ENCODE data around the gene MMP11. TPM values are rescaled to one million over a fixed set of nuclear protein-coding genes. Genes with fewer than 3 reads are reported as not detected.

Gene MMP11
- total and polyA plus RNA-seq, 8 donors = 0.43 to 17.6 (median 0.74) TPM

DNA sequence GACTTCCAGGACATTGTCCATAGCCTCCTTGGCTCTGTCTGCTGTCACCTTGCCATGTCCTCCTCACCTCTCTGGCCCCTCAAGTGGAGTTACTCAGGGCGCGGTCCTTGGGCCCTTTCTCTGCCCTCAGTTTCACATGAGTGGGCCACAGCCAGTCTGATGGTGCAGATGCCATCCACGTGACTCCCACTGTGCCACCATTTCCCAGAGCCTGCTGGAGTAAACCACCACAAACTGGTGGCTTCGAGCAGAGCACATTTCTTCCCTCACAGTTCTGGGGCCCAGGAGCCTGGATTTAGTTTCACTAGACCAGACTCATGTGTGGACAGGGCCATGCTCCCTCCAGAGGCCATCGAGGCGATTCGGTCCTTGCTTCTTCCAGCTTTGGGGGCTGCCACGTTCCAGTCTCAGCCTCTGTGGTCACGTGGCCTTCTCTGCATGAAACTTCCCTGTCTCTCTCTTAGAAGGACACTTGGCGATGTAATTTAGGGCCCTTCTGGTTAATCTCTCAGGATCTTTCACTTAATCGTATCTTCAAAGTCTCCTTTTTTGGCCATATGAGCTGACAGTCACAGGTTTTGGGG, 28.7 kb downstream of the MMP11 start:
- Histone ChIP-seq H3K27ac (no peak overlapping the region), H3K4me1 (no peaks in the 10 kb centered on the region), H3K27me3 (no peaks in the 10 kb centered on the region), H3K9me3 (no peaks in the 10 kb centered on the region), H3K4me3 (no peak overlapping the region), H3K36me3 (peaks cover 0 to 63% (median 26%) of the 10 kb centered on the region in 3 donors)
- TF ChIP-seq, protein P1, sequence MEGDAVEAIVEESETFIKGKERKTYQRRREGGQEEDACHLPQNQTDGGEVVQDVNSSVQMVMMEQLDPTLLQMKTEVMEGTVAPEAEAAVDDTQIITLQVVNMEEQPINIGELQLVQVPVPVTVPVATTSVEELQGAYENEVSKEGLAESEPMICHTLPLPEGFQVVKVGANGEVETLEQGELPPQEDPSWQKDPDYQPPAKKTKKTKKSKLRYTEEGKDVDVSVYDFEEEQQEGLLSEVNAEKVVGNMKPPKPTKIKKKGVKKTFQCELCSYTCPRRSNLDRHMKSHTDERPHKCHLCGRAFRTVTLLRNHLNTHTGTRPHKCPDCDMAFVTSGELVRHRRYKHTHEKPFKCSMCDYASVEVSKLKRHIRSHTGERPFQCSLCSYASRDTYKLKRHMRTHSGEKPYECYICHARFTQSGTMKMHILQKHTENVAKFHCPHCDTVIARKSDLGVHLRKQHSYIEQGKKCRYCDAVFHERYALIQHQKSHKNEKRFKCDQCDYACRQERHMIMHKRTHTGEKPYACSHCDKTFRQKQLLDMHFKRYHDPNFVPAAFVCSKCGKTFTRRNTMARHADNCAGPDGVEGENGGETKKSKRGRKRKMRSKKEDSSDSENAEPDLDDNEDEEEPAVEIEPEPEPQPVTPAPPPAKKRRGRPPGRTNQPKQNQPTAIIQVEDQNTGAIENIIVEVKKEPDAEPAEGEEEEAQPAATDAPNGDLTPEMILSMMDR (IDR thresholded peaks at IDR 0.05) = no peak
- FAIRE-seq (no peak), ATAC-seq (no peak), DNase-seq (no peak)
- 87 to 89% methylated on average over 11 of the region's 11 CpGs for WGBS, 2 donors
- intact Hi-C loops (cut with DNase I) = no loop called here

- H3K4me3 ChIP-seq = no peak overlapping the region
- peaks cover 0 to 63% (median 26%) of the 10 kb centered on the region in 3 donors for H3K36me3 ChIP-seq
- 96 to 97% methylated on average over 8 of the region's 8 CpGs for WGBS, 2 donors
- no peak overlapping the region for H3K27ac ChIP-seq
- no peaks in the 10 kb centered on the region for H3K9me3 ChIP-seq
- intact Hi-C loops (cut with DNase I) = no loop called here
- no peaks in the 10 kb centered on the region for H3K4me1 ChIP-seq
- ATAC-seq = no peak
- no peaks in the 10 kb centered on the region for H3K27me3 ChIP-seq
- no peak for DNase-seq
- TF ChIP-seq, protein P1 (IDR thresholded peaks at IDR 0.05) = no peak
- FAIRE-seq = no peak
These were observed 29.3 kb downstream of the MMP11 start for GRCh38 chr22:23801886-23802377.

DNA sequence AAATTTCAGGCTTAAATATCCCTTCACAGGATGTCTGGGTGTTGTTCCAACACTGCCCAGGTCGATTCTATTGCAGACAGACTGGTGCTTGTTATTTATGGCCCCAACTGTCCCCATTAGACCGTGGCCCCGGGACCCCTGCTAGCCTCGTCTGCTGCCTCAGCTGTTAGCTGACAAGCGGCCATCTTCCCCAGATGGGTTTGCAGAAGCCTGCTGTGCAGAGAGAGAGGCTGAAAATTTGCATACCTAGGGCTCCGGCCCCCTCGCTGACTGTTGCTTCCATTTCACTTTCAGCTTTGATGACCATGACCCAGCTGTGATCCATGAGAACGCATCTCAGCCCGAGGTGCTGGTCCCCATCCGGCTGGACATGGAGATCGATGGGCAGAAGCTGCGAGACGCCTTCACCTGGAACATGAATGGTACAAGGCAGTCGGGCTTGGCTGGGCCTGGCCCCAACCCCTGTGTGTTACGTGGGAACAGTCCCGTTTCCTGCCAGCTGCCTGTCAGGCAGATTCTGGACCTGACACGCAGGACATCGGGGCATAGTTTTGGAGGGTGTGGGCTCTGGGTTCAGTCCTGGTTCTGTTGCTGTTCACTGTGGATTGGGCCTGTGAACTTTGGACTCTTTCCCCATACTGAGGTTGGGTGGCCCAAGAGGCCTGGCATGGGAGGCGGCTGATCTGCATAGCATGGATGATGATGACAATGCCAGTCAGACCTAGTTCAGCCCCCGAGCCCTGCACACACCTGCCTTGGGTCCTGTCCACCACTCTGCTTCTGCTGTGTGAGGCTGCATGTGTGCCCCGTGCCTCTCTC, 30.6 kb downstream of the MMP11 start:
- H3K27me3 ChIP-seq = no peaks in the 10 kb centered on the region
- DNase-seq (no peak), FAIRE-seq (no peak), ATAC-seq (peak in 1 of 4 donors; percentile 13)
- no peak overlapping the region for H3K4me3 ChIP-seq
- no peak overlapping the region for H3K27ac ChIP-seq
- WGBS, 2 donors = 81 to 90% methylated on average over 21 of the region's 21 CpGs
- no peaks in the 10 kb centered on the region for H3K4me1 ChIP-seq
- no peaks in the 10 kb centered on the region for H3K9me3 ChIP-seq
- peaks cover 0 to 61% (median 26%) of the 10 kb centered on the region in 3 donors for H3K36me3 ChIP-seq
- intact Hi-C loops (cut with DNase I) = no loop called here
- TF ChIP-seq, protein P1 (IDR thresholded peaks at IDR 0.05) = no peak

DNA sequence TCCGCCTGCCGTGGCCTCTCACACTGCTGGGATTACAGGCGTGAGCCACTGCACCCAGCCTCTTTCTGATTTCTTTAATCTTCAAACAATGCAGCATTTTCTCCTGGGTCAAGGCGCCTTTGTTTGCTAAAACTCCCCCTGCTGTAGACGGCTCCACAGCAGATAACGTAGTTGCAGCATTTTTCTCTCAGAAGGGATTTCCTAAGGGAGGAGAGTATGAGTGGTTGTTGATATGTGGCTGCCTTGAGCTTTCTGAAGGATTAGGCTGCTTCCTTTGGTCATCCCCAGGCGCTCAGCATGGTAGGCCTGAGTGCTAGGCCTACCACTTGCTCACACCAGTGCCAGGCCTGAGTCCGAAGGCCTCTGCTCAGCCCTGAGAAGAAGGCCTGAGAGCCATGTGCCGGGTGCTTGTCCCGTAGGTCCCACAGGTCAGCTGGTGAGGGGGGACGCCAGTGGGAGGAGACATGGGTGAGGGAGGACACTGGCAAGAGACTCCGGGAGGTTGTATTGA, 32.2 kb downstream of the MMP11 start:
- no peak for FAIRE-seq
- H3K27ac ChIP-seq = no peak overlapping the region
- intact Hi-C loops (cut with DNase I) = no loop called here
- no peak overlapping the region for H3K4me3 ChIP-seq
- 77 to 86% methylated on average over 12 of the region's 12 CpGs for WGBS, 2 donors
- H3K9me3 ChIP-seq = no peaks in the 10 kb centered on the region
- H3K4me1 ChIP-seq = no peaks in the 10 kb centered on the region
- no peak for ATAC-seq
- TF ChIP-seq, protein P1 (IDR thresholded peaks at IDR 0.05) = no peak
- no peaks in the 10 kb centered on the region for H3K27me3 ChIP-seq
- DNase-seq = no peak
- H3K36me3 ChIP-seq = peaks cover 0 to 56% (median 26%) of the 10 kb centered on the region in 3 donors
